GM10847 (cell line): ENCODE results near the gene IL22RA1.

Source experiments
- POLR2A ChIP-seq: IDR thresholded peaks from 2 replicates; pipeline ENCODE4 v1.6.1; 2011; ENCODE audit not compliant: insufficient read length; ENCODE audit errors: extremely low read depth

IL22RA1 gene

GRCh38 chr1:24104854-24105253, 38.1 kb downstream of the IL22RA1 start:
- TF ChIP-seq POLR2A = no peak

- TF ChIP-seq POLR2A = no peak
Measured at GRCh38 chr1:24103879-24104278, 39.1 kb downstream of the IL22RA1 start.

GRCh38 chr1:24103408-24103807, 39.5 kb downstream of the IL22RA1 start:
- no peak for TF ChIP-seq POLR2A

GRCh38 chr1:24102961-24103360, 40.0 kb downstream of the IL22RA1 start:
- TF ChIP-seq POLR2A = no peak

- TF ChIP-seq POLR2A = no peak
Measured at GRCh38 chr1:24101796-24102586, 40.9 kb downstream of the IL22RA1 start.

- TF ChIP-seq POLR2A = no peak
Measured at GRCh38 chr1:24100945-24101737, 41.8 kb downstream of the IL22RA1 start.

GRCh38 chr1:24098943-24099638, 43.8 kb downstream of the IL22RA1 start:
- no peak for TF ChIP-seq POLR2A

GRCh38 chr1:24098102-24098501, 44.8 kb downstream of the IL22RA1 start:
- TF ChIP-seq POLR2A = no peak

- TF ChIP-seq POLR2A = no peak
Measured at GRCh38 chr1:24097663-24098062, 45.3 kb downstream of the IL22RA1 start.

- no peak for TF ChIP-seq POLR2A
Measured at GRCh38 chr1:24096739-24097103, 46.2 kb downstream of the IL22RA1 start.

- TF ChIP-seq POLR2A = no peak
Measured at GRCh38 chr1:24096009-24096738, 46.8 kb downstream of the IL22RA1 start.

- TF ChIP-seq POLR2A = no peak
Measured at GRCh38 chr1:24095140-24095859, 47.6 kb downstream of the IL22RA1 start.

- TF ChIP-seq POLR2A = no peak
Measured at GRCh38 chr1:24094554-24094953, 48.4 kb downstream of the IL22RA1 start.

- no peak for TF ChIP-seq POLR2A
Measured at GRCh38 chr1:24093732-24094131, 49.2 kb downstream of the IL22RA1 start.
